Erythroblast (primary cell): ENCODE data around the gene MYO1H.

Experiments
- DNase-seq, 2 experiments: peaks; one replicate each; lab custom pipeline; 2025; lab: John Stamatoyannopoulos, UW
- GATA1 ChIP-seq: IDR thresholded peaks from 2 replicates; pipeline ENCODE4 v1.6.1; 2011; ENCODE audit warnings: low read depth, mild to moderate bottlenecking, control low read depth, low read length, moderate library complexity
- POLR2A ChIP-seq: IDR thresholded peaks from 2 replicates; pipeline ENCODE4 v1.6.1; 2011; ENCODE audit warnings: mild to moderate bottlenecking, low read length

MYO1H gene

GRCh38 chr12:109475121-109475520 lies 127.4 kb downstream of the MYO1H start:
- no peak for TF ChIP-seq GATA1
- TF ChIP-seq POLR2A = no peak
- no peak for DNase-seq

GRCh38 chr12:109475993-109476806 lies 128.5 kb downstream of the MYO1H start:
- peak; percentile 13 to 25 for DNase-seq

GRCh38 chr12:109476807-109477184 lies 129.1 kb downstream of the MYO1H start:
- TF ChIP-seq GATA1 = no peak
- peak in 1 of 2 experiments; percentile 49 for DNase-seq

More at GRCh38 chr12:109475993-109476806, 128.5 kb downstream of the MYO1H start:
- TF ChIP-seq POLR2A (no peak), GATA1 (no peak)

- DNase-seq = peak; percentile 95 to 96
- TF ChIP-seq POLR2A (peak; percentile 83), GATA1 (no peak)
Observed at GRCh38 chr12:109477185-109477962, 129.7 kb downstream of the MYO1H start, which contains the start of the genes KCTD10 and UBE3B. Gene KCTD10, minus strand, starts transcription at chr12:109477300. Its CDS starts 38 bp downstream, at chr12:109477262. Gene UBE3B, plus strand, starts transcription at chr12:109477634. Its CDS starts 5,918 bp downstream, at chr12:109483552.

GRCh38 chr12:109477963-109478315 lies 130.2 kb downstream of the MYO1H start:
- no peak for DNase-seq
- no peak for TF ChIP-seq GATA1
- TF ChIP-seq POLR2A = no peak

- DNase-seq = no peak
- TF ChIP-seq POLR2A = no peak
- TF ChIP-seq GATA1 = no peak
Observed at GRCh38 chr12:109479761-109480160, 132.1 kb downstream of the MYO1H start.

GRCh38 chr12:109480356-109480755 lies 132.7 kb downstream of the MYO1H start:
- TF ChIP-seq POLR2A (no peak), GATA1 (no peak)
- DNase-seq = no peak

- no peak for DNase-seq
Observed at GRCh38 chr12:109481863-109482262, 134.2 kb downstream of the MYO1H start.

GRCh38 chr12:109482491-109482890 lies 134.8 kb downstream of the MYO1H start:
- DNase-seq = no peak
- TF ChIP-seq POLR2A (no peak), GATA1 (no peak)

More at GRCh38 chr12:109481863-109482262, 134.2 kb downstream of the MYO1H start:
- TF ChIP-seq POLR2A (no peak), GATA1 (no peak)

- TF ChIP-seq POLR2A (no peak), GATA1 (no peak)
- DNase-seq = no peak
Observed at GRCh38 chr12:109482894-109483293, 135.2 kb downstream of the MYO1H start.

GRCh38 chr12:109483346-109483745 lies 135.6 kb downstream of the MYO1H start:
- no peak for TF ChIP-seq GATA1
- no peak for TF ChIP-seq POLR2A
- no peak for DNase-seq

- TF ChIP-seq GATA1 = no peak
- no peak for TF ChIP-seq POLR2A
- DNase-seq = no peak
Observed at GRCh38 chr12:109485201-109485600, 137.5 kb downstream of the MYO1H start.

- no peak for TF ChIP-seq GATA1
- no peak for TF ChIP-seq POLR2A
- no peak for DNase-seq
Observed at GRCh38 chr12:109487181-109488050, 139.7 kb downstream of the MYO1H start.
